ENCODE data around the gene GXYLT1. TPM values are rescaled to one million over a fixed set of nuclear protein-coding genes. Genes with fewer than 3 reads are reported as not detected.
"Not testable (repeated sequence)": the region's sequence is repeated elsewhere in the genome, so short reads cannot be mapped to it uniquely, and the experiment has no call there.

Gene GXYLT1
- polyA plus RNA-seq, 4 donors: 1.8 to 12.7 (median 2.6) TPM

GRCh38 chr12:42085594-42085993, 59.1 kb downstream of the GXYLT1 start:
- Histone ChIP-seq H3K27me3 (ENCODE audit: control insufficient read depth in 3 of 3, insufficient read depth in 3 of 3, low read length in 3 of 3) (no peaks in the 10 kb centered on the region), H3K9me3 (ENCODE audit: control insufficient read depth in 2 of 2, insufficient read depth in 1 of 2, low read depth in 1 of 2, low read length in 1 of 2) (no peaks in the 10 kb centered on the region), H3K27ac (ENCODE audit: low read depth in 1 of 3, low read length in 2 of 3) (no peak overlapping the region), H3K4me3 (ENCODE audit: low read depth in 1 of 3, low read length in 3 of 3) (no peak overlapping the region), H3K36me3 (ENCODE audit: control insufficient read depth in 3 of 3, insufficient read depth in 2 of 3, low read depth in 1 of 3, low read length in 3 of 3) (peaks cover 0 to 2% (median 0%) of the 10 kb centered on the region in 3 donors), H3K4me1 (ENCODE audit: control insufficient read depth in 3 of 3, insufficient read depth in 2 of 3, low read depth in 1 of 3, low read length in 2 of 3) (no peaks in the 10 kb centered on the region)
- DNase-seq: no peak
- no peak for FAIRE-seq
- WGBS, 3 donors: 68 to 73% (median 70%) methylated on average over 3 of the region's 3 CpGs

- H3K4me1 ChIP-seq (ENCODE audit: control insufficient read depth in 3 of 3, insufficient read depth in 2 of 3, low read depth in 1 of 3, low read length in 2 of 3): no peaks in the 10 kb centered on the region
- FAIRE-seq: no peak
- H3K9me3 ChIP-seq (ENCODE audit: control insufficient read depth in 2 of 2, insufficient read depth in 1 of 2, low read depth in 1 of 2, low read length in 1 of 2): no peaks in the 10 kb centered on the region
- H3K27ac ChIP-seq (ENCODE audit: low read depth in 1 of 3, low read length in 2 of 3): no peak overlapping the region
- H3K27me3 ChIP-seq (ENCODE audit: control insufficient read depth in 3 of 3, insufficient read depth in 3 of 3, low read length in 3 of 3): no peaks in the 10 kb centered on the region
- DNase-seq: no peak
- peaks cover 0 to 2% (median 0%) of the 10 kb centered on the region in 3 donors for H3K36me3 ChIP-seq (ENCODE audit: control insufficient read depth in 3 of 3, insufficient read depth in 2 of 3, low read depth in 1 of 3, low read length in 3 of 3)
- no peak overlapping the region for H3K4me3 ChIP-seq (ENCODE audit: low read depth in 1 of 3, low read length in 3 of 3)
Observed at GRCh38 chr12:42084522-42084921, 60.2 kb downstream of the GXYLT1 start.

- Histone ChIP-seq H3K4me3 (ENCODE audit: low read depth in 1 of 3, low read length in 3 of 3) (no peak overlapping the region), H3K36me3 (ENCODE audit: control insufficient read depth in 3 of 3, insufficient read depth in 2 of 3, low read depth in 1 of 3, low read length in 3 of 3) (no peaks in the 10 kb centered on the region), H3K27me3 (ENCODE audit: control insufficient read depth in 3 of 3, insufficient read depth in 3 of 3, low read length in 3 of 3) (no peaks in the 10 kb centered on the region), H3K27ac (ENCODE audit: low read depth in 1 of 3, low read length in 2 of 3) (no peak overlapping the region), H3K9me3 (ENCODE audit: control insufficient read depth in 2 of 2, insufficient read depth in 1 of 2, low read depth in 1 of 2, low read length in 1 of 2) (peaks cover 0 to 2% of the 10 kb centered on the region in 2 donors), H3K4me1 (ENCODE audit: control insufficient read depth in 3 of 3, insufficient read depth in 2 of 3, low read depth in 1 of 3, low read length in 2 of 3) (no peaks in the 10 kb centered on the region)
- WGBS, 3 donors: 85 to 86% (median 85%) methylated on average over 3 of the region's 3 CpGs
- FAIRE-seq (no peak), DNase-seq (no peak)
Observed at GRCh38 chr12:42076976-42077375, 67.7 kb downstream of the GXYLT1 start.

- Histone ChIP-seq H3K9me3 (ENCODE audit: control insufficient read depth in 2 of 2, insufficient read depth in 1 of 2, low read depth in 1 of 2, low read length in 1 of 2) (peaks cover 0 to 2% of the 10 kb centered on the region in 2 donors), H3K27me3 (ENCODE audit: control insufficient read depth in 3 of 3, insufficient read depth in 3 of 3, low read length in 3 of 3) (no peaks in the 10 kb centered on the region), H3K4me3 (ENCODE audit: low read depth in 1 of 3, low read length in 3 of 3) (no peak overlapping the region), H3K4me1 (ENCODE audit: control insufficient read depth in 3 of 3, insufficient read depth in 2 of 3, low read depth in 1 of 3, low read length in 2 of 3) (no peaks in the 10 kb centered on the region), H3K36me3 (ENCODE audit: control insufficient read depth in 3 of 3, insufficient read depth in 2 of 3, low read depth in 1 of 3, low read length in 3 of 3) (no peaks in the 10 kb centered on the region), H3K27ac (ENCODE audit: low read depth in 1 of 3, low read length in 2 of 3) (no peak overlapping the region)
- FAIRE-seq: no peak
- DNase-seq: no peak
- WGBS, 3 donors: 82 to 84% (median 83%) methylated on average over 4 of the region's 4 CpGs
Observed at GRCh38 chr12:42070036-42070435, 74.6 kb downstream of the GXYLT1 start.

- DNase-seq: no peak
- Histone ChIP-seq H3K36me3 (ENCODE audit: control insufficient read depth in 3 of 3, insufficient read depth in 2 of 3, low read depth in 1 of 3, low read length in 3 of 3) (no peaks in the 10 kb centered on the region), H3K4me3 (ENCODE audit: low read depth in 1 of 3, low read length in 3 of 3) (no peak overlapping the region), H3K27ac (ENCODE audit: low read depth in 1 of 3, low read length in 2 of 3) (no peak overlapping the region), H3K9me3 (ENCODE audit: control insufficient read depth in 2 of 2, insufficient read depth in 1 of 2, low read depth in 1 of 2, low read length in 1 of 2) (peaks cover 0 to 7% of the 10 kb centered on the region in 2 donors), H3K4me1 (ENCODE audit: control insufficient read depth in 3 of 3, insufficient read depth in 2 of 3, low read depth in 1 of 3, low read length in 2 of 3) (no peaks in the 10 kb centered on the region), H3K27me3 (ENCODE audit: control insufficient read depth in 3 of 3, insufficient read depth in 3 of 3, low read length in 3 of 3) (no peaks in the 10 kb centered on the region)
- no peak for FAIRE-seq
Observed at GRCh38 chr12:42059127-42059526, 85.5 kb downstream of the GXYLT1 start.

GRCh38 chr12:42056130-42056529, 88.5 kb downstream of the GXYLT1 start:
- DNase-seq: peak in 1 of 2 donors; percentile 5
- FAIRE-seq: no peak

GRCh38 chr12:42053456-42053855, 91.2 kb downstream of the GXYLT1 start:
- FAIRE-seq (no peak), DNase-seq (no peak)
- Histone ChIP-seq H3K9me3 (ENCODE audit: control insufficient read depth in 2 of 2, insufficient read depth in 1 of 2, low read depth in 1 of 2, low read length in 1 of 2) (no peaks in the 10 kb centered on the region), H3K36me3 (ENCODE audit: control insufficient read depth in 3 of 3, insufficient read depth in 2 of 3, low read depth in 1 of 3, low read length in 3 of 3) (no peaks in the 10 kb centered on the region), H3K4me3 (ENCODE audit: low read depth in 1 of 3, low read length in 3 of 3) (no peak overlapping the region), H3K27ac (ENCODE audit: low read depth in 1 of 3, low read length in 2 of 3) (no peak overlapping the region), H3K4me1 (ENCODE audit: control insufficient read depth in 3 of 3, insufficient read depth in 2 of 3, low read depth in 1 of 3, low read length in 2 of 3) (no peaks in the 10 kb centered on the region), H3K27me3 (ENCODE audit: control insufficient read depth in 3 of 3, insufficient read depth in 3 of 3, low read length in 3 of 3) (no peaks in the 10 kb centered on the region)
- 61 to 76% (median 61%) methylated on average over 2 of the region's 2 CpGs for WGBS, 3 donors

More at GRCh38 chr12:42056130-42056529, 88.5 kb downstream of the GXYLT1 start:
- no peaks in the 10 kb centered on the region for H3K27me3 ChIP-seq (ENCODE audit: control insufficient read depth in 3 of 3, insufficient read depth in 3 of 3, low read length in 3 of 3)
- no peaks in the 10 kb centered on the region for H3K9me3 ChIP-seq (ENCODE audit: control insufficient read depth in 2 of 2, insufficient read depth in 1 of 2, low read depth in 1 of 2, low read length in 1 of 2)
- H3K36me3 ChIP-seq (ENCODE audit: control insufficient read depth in 3 of 3, insufficient read depth in 2 of 3, low read depth in 1 of 3, low read length in 3 of 3): no peaks in the 10 kb centered on the region
- H3K27ac ChIP-seq (ENCODE audit: low read depth in 1 of 3, low read length in 2 of 3): no peak overlapping the region
- no peak overlapping the region for H3K4me3 ChIP-seq (ENCODE audit: low read depth in 1 of 3, low read length in 3 of 3)
- H3K4me1 ChIP-seq (ENCODE audit: control insufficient read depth in 3 of 3, insufficient read depth in 2 of 3, low read depth in 1 of 3, low read length in 2 of 3): no peaks in the 10 kb centered on the region
- 56 to 69% (median 65%) methylated on average over 3 of the region's 3 CpGs for WGBS, 3 donors

GRCh38 chr12:42048980-42049379, 95.7 kb downstream of the GXYLT1 start:
- not testable (repeated sequence) for FAIRE-seq

GRCh38 chr12:42039577-42039976, 105.1 kb downstream of the GXYLT1 start:
- no peak for DNase-seq
- no peak for FAIRE-seq

More at GRCh38 chr12:42048980-42049379, 95.7 kb downstream of the GXYLT1 start:
- not testable (repeated sequence) for H3K4me1 ChIP-seq (ENCODE audit: control insufficient read depth in 3 of 3, insufficient read depth in 2 of 3, low read depth in 1 of 3, low read length in 2 of 3); H3K27me3 ChIP-seq (ENCODE audit: control insufficient read depth in 3 of 3, insufficient read depth in 3 of 3, low read length in 3 of 3); H3K36me3 ChIP-seq (ENCODE audit: control insufficient read depth in 3 of 3, insufficient read depth in 2 of 3, low read depth in 1 of 3, low read length in 3 of 3); H3K27ac ChIP-seq (ENCODE audit: low read depth in 1 of 3, low read length in 2 of 3); H3K4me3 ChIP-seq (ENCODE audit: low read depth in 1 of 3, low read length in 3 of 3); H3K9me3 ChIP-seq (ENCODE audit: control insufficient read depth in 2 of 2, insufficient read depth in 1 of 2, low read depth in 1 of 2, low read length in 1 of 2); DNase-seq
- 79 to 96% (median 89%) methylated on average over 7 to 8 of the region's 8 CpGs for WGBS, 3 donors

More at GRCh38 chr12:42039577-42039976, 105.1 kb downstream of the GXYLT1 start:
- Histone ChIP-seq H3K36me3 (ENCODE audit: control insufficient read depth in 3 of 3, insufficient read depth in 2 of 3, low read depth in 1 of 3, low read length in 3 of 3) (no peaks in the 10 kb centered on the region), H3K4me1 (ENCODE audit: control insufficient read depth in 3 of 3, insufficient read depth in 2 of 3, low read depth in 1 of 3, low read length in 2 of 3) (no peaks in the 10 kb centered on the region), H3K4me3 (ENCODE audit: low read depth in 1 of 3, low read length in 3 of 3) (no peak overlapping the region), H3K27ac (ENCODE audit: low read depth in 1 of 3, low read length in 2 of 3) (no peak overlapping the region), H3K9me3 (ENCODE audit: control insufficient read depth in 2 of 2, insufficient read depth in 1 of 2, low read depth in 1 of 2, low read length in 1 of 2) (no peaks in the 10 kb centered on the region), H3K27me3 (ENCODE audit: control insufficient read depth in 3 of 3, insufficient read depth in 3 of 3, low read length in 3 of 3) (no peaks in the 10 kb centered on the region)
